Fibroblast of skin of abdomen (primary cell): ENCODE data around the gene TBXAS1.
A peak's percentile ranks its signal among the peaks of the same experiment; 100 is the strongest.

Experiments
- DNase-seq: peaks from one replicate; pipeline ENCODE4 v3.0.0-alpha.2; 2013

Gene TBXAS1

DNA sequence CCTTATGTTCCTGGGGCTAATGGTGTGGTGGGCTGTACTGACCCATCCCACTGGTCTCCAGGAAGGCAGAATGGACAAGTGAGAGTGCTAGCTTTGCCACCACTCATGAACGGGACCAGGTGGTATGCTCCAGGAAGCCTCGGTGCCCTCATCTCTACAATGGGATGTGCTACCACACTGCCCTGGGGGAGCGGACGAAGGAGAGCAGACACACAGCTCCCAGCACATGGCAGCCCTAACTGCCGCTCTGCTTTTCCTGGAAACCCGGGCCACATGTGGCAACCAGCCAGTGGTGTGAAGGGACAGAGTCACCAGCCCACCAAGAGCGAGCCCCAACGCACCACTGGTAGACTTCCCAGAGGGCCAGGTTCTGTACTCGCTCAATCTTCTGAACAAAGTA, 197.9 kb downstream of the TBXAS1 start:
- no peak for DNase-seq

- DNase-seq = no peak
Measured at GRCh38 chr7:140027858-140028257, 198.8 kb downstream of the TBXAS1 start.

DNA sequence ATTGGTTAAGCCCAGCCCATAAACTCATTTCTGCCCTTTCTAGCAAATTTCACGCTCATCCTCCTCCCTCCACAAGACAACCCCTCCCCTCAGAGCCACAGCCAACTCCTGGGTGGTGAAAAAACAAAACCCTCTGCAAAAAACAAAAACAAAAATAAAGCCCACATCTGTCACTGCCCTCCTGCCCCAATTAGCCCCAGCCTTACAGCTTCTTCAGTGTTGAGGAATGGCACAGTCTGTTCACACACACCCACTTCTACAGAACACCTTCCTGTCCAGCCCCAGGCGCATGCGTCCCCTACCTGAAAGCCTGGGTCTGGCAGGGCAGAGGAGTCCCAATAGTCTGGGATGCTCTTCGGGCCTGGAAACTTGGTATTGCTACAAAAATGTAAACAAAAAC, 199.2 kb downstream of the TBXAS1 start:
- DNase-seq = no peak

DNA sequence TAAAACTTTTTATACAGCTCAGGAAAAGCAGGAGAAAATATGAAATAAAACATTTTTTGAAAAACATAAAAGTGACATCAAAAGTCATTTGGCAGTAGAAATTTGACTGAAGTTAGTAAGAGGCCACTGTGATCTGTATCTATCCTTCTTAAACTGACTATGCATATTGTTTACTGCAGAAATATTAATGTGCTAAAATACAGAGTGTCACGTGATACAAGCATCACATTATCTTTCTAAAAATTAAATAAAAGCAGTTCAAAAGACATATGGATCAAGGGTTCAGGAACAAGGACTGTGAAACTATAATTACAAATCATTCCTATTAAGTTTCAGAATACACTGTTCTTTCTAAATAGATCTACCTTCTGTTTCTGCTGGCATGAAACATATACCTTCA, 200.0 kb downstream of the TBXAS1 start:
- no peak for DNase-seq

GRCh38 chr7:140031364-140031763, 202.3 kb downstream of the TBXAS1 start:
- DNase-seq = no peak

DNA sequence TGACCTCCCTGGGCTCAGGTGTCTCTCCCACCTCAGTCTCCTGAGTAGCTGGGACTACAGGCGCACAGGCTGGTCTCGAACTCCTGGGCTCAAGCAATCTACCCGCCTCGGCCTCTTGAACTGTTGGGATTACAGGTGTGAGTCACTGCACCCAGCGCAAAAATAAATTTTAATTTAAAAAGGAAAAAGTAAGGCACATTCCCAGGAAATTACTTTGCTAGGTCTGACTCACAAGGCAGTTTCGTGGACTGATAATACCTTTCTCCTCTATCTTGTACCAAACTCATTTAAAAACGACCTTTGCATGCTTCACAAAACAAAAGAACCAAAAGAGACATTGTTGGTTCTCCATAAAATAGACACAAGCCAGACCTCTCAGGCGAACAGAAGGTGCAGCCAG, 204.0 kb downstream of the TBXAS1 start:
- peak; percentile 10 for DNase-seq

DNA sequence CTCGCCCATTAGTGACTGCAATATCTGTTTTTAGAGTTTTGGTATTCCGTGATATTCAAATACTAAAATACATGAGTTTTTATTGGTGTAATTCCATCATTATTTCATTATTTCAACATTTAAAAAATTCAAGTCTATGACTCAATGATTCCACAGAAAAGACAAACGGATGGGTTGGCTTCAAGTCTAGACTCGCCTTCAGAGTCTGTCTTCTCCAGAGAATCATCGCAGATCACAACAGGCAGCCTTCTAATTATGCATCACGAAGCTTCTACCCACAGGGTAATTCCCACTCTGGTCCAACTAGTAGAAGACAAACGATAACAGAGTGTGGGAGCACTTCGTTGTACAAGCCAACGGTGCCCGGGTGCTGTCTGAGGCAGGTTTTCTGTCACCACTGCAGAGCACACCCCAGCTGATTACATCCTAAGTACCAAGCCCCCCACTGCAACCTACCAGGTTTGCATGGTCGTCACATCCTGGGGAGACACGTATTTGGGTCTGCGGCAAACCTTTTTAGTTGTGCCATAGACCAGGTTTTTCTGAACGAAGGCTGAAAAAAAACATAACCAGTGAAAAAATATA, 204.8 kb downstream of the TBXAS1 start:
- DNase-seq = no peak

- DNase-seq = no peak
Measured at GRCh38 chr7:140034421-140034820, 205.4 kb downstream of the TBXAS1 start.

GRCh38 chr7:140035400-140036223, 206.5 kb downstream of the TBXAS1 start:
- peak; percentile 70 for DNase-seq

DNA sequence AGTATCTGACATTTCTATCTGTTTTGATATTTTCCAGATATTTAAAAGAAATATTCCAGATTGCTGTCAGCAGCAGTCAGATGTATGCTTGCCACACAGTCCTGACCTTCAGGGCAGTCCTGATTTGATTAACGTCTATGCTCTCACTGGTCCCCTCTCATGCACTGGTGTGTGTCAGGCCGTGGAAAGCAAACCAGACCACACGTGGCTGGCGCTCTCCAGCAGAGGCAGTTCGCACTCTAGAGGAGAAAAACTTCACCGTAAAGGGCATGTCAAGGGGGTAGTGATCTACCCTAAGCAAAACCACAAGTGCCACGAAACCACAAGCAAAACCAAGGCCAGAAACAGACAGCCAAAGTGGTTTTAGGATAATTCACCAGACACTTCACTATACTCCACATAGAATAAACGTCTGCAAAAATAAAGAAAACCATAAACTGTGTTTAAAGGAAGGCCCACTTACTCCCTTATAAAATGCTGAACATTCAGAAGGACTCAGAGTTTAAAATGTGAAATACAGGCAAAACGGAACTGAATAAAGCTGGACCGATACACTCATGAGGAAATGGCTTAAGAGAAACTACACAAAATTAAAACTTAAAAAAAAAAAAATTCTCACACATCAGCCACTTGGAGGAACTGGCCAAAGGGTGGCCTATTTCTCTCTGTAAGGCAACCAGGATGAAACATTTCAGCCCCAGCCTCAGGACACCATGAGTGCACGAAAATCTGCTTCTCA, 207.3 kb downstream of the TBXAS1 start:
- peak; percentile 58 for DNase-seq

DNA sequence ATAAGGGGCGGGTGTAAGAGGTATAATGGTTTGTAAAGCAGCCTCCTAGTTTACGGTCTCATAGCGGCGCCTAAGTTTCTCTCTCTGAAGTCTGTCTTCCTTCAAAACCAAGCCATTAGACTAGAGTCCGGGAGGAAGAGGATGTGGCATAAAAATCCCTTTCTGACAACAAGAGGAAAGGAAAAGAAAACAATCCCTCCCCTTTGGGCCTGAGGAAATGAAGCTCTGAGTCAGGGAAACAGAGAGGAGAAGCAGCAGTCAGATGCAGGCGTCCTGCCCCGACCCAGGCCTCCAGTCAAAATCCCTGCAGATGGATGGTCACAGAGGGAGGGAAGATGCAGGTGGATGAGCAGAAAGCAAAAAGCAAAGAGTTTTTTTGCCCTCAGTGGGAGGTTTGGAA, 210.0 kb downstream of the TBXAS1 start:
- no peak for DNase-seq

DNA sequence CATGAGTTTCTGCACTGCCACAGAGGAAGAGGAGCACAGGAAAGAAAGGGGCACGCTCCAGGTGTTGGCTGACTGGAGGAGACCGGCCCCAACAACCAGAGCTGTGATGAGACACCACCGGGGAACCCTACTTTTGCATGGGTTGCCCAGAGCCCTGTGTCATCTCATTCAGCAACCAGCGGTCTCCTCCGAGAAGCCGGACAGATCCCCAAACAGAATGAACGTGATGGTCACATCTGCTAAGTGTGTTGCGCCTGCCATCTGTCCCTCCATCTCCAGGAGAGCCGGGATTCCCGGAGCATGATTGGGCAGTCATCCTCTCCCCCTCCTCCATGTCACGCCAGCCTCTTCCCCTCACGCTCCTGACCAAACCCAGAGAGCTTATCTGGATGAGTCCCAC, 210.8 kb downstream of the TBXAS1 start:
- no peak for DNase-seq

DNA sequence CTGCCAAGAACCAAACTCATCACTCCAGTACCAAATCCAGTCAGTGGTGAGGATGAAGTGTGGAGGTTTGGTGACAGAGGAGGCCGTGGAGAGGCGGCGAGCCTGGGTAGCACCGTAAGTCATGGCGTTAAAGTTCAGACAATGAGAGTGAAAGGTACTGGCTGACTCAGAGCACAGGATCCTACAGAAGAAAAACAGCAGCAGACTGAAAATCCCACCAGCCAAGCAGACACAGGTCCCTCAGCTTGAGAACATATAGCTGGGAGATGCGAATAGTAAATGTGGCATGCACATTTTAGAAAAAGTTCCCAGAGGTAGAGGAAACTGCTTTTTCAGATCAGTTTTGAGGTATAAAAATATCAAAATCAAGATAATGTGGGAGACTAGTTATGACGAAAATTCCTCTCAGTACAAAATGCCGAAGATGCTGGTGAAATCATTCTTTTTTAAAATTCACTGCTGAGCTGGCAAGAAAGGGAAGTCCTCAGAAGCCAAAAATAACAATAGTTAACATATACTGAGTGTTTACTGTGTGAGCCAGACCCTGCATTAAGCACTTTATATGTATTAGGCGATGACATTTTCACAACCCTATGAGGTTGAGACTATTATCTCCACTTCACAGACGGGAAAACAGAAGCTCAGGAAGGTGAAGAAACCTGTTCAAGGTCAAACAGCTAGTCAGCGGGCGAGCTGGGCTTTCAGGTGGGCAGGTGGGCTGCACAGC, 212.8 kb downstream of the TBXAS1 start:
- peak; percentile 53 for DNase-seq

DNA sequence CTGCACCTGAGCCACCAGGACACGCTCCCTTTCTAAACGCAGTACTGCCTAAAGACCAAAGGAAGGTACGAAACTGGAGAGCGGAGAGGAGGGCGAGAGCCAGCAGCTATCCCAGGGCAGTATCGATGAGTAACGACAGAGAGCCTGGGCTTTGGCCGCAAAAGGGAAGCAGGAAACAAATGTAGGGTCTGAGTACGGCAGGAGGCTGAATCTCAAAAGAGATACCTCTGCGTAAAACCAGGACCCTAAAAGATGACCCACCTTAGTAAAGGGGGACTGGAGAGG, 213.3 kb downstream of the TBXAS1 start:
- DNase-seq = no peak

DNA sequence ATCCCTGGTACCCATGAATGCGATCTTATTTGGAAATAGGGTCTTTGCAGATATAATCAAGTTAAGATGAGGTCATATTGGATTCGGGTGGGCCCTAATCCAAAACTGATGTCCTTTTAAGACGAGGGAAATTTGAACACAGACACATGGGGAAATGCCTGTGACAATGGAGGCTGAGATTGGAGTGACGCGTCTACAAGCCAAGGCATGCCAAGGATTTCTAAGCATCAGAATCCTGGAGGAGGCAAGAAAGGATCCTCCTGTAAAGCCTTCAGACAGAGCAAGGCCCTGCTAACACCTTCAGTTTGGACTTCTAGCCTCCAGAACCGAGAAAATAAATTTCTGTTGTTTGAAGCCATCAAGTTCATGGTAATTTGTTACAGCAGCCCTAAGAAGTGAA, 215.2 kb downstream of the TBXAS1 start:
- DNase-seq = no peak

- no peak for DNase-seq
Measured at GRCh38 chr7:140045697-140046096, 216.6 kb downstream of the TBXAS1 start.

- DNase-seq = no peak
Measured at GRCh38 chr7:140047197-140047596, 218.1 kb downstream of the TBXAS1 start.

GRCh38 chr7:140048138-140048537, 219.1 kb downstream of the TBXAS1 start:
- DNase-seq = no peak

GRCh38 chr7:140048989-140049338, 219.9 kb downstream of the TBXAS1 start:
- DNase-seq = no peak

GRCh38 chr7:140049339-140050024, 220.4 kb downstream of the TBXAS1 start:
- DNase-seq = no peak

DNA sequence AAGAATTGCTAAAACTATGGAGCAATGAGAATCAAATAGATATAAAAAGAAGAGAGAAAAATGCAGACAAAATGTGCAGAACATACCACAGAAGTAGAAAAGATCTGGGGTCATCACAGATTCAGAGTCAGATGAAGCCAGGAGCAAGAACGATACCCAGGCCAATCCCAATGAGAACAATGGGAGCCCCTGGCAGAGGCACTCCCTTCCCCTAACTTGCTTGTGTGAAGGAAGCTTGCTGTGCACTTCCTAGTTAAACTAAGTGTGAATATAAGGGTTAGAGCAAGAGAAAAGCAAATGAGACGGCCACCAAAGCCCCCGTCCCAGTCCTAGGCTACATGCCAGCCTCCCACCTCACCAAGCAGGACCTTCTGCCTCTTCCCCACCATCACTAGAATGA, 221.0 kb downstream of the TBXAS1 start:
- DNase-seq = no peak

GRCh38 chr7:140051820-140052219, 222.8 kb downstream of the TBXAS1 start:
- no peak for DNase-seq
